Liver (tissue), 9 donors: ENCODE data around the gene MYO9B. TPM values are rescaled to one million over a fixed set of nuclear protein-coding genes. Genes with fewer than 3 reads are reported as not detected.

Experiments used
- DNase-seq: peaks from one replicate; pipeline ENCODE4 v3.0.0-alpha.2; 2017; ENCODE audit warnings: low spot score
- H3K27ac ChIP-seq, 2 donors: one replicate each; pipeline ENCODE4 v1.7.0; 2013; ENCODE audit warnings: inconsistent platforms in 2 of 2, low read length in 2 of 2, control low read depth in 1 of 2, low read depth in 1 of 2, mild to moderate bottlenecking in 1 of 2
- H3K27me3 ChIP-seq, 4 donors: one replicate each; pipeline versions ENCODE4 v1.6.1 to v1.7.0; 2013; ENCODE audit warnings: low read length in 3 of 4, inconsistent platforms in 1 of 4, mild to moderate bottlenecking in 1 of 4, moderate library complexity in 1 of 4; ENCODE audit not compliant: control insufficient read depth in 4 of 4, insufficient read depth in 4 of 4
- H3K36me3 ChIP-seq, 4 donors: one replicate each; pipeline versions ENCODE4 v1.6.1 to v1.7.0; 2013; ENCODE audit warnings: low read length in 3 of 4, mild to moderate bottlenecking in 3 of 4, low read depth in 1 of 4, moderate library complexity in 1 of 4; ENCODE audit not compliant: control insufficient read depth in 4 of 4, insufficient read depth in 3 of 4
- H3K4me1 ChIP-seq, 4 donors: one replicate each; pipeline versions ENCODE4 v1.6.1 to v1.7.0; 2013; ENCODE audit warnings: low read length in 3 of 4, mild to moderate bottlenecking in 3 of 4, moderate library complexity in 1 of 4; ENCODE audit not compliant: control insufficient read depth in 4 of 4, insufficient read depth in 4 of 4
- H3K4me3 ChIP-seq, 3 donors: one replicate each; pipeline versions ENCODE4 v1.6.1 to v1.7.0; 2013; ENCODE audit warnings: low read length in 3 of 3, control low read depth in 1 of 3, low read depth in 1 of 3, mild to moderate bottlenecking in 1 of 3
- H3K9ac ChIP-seq, 2 donors: one replicate each; pipeline ENCODE4 v1.7.0; 2013; ENCODE audit warnings: low read length in 2 of 2, mild to moderate bottlenecking in 2 of 2, moderate library complexity in 2 of 2, control low read depth in 1 of 2, low read depth in 1 of 2
- H3K9me3 ChIP-seq, 4 donors: one replicate each; pipeline versions ENCODE4 v1.6.1 to v1.7.0; 2013; ENCODE audit warnings: low read length in 3 of 4; ENCODE audit not compliant: control insufficient read depth in 4 of 4
- EGR1 ChIP-seq, 2 donors: IDR thresholded peaks; 2 replicates each; pipeline ENCODE4 v1.6.1; 2016 to 2018; ENCODE audit warnings: antibody characterized with exemption in 2 of 2, low read depth in 2 of 2
- FOXA1 ChIP-seq: IDR thresholded peaks from 2 replicates; pipeline ENCODE4 v1.6.1; 2016; ENCODE audit warnings: antibody characterized with exemption
- FOXA2 ChIP-seq: IDR thresholded peaks from 2 replicates; pipeline ENCODE4 v1.6.1; 2016; ENCODE audit warnings: antibody characterized with exemption
- GABPA ChIP-seq, 2 donors: IDR thresholded peaks in 1 of 2; conservative IDR thresholded peaks in 1 of 2; 2 replicates each; pipeline ENCODE4 v1.6.1; 2016; ENCODE audit warnings: antibody characterized with exemption in 2 of 2, mild to moderate bottlenecking in 1 of 2, moderate library complexity in 1 of 2
- HNF4A ChIP-seq, 2 donors: conservative IDR thresholded peaks; 2 replicates each; pipeline ENCODE4 v1.6.1; 2016; ENCODE audit warnings: antibody characterized with exemption in 2 of 2, mild to moderate bottlenecking in 2 of 2
- HNF4G ChIP-seq: IDR thresholded peaks from 2 replicates; pipeline ENCODE4 v1.6.1; 2016; ENCODE audit warnings: antibody characterized with exemption
- JUND ChIP-seq, 2 donors: IDR thresholded peaks; 2 replicates each; pipeline ENCODE4 v1.6.1; 2016; ENCODE audit warnings: antibody characterized with exemption in 2 of 2
- NR2F2 ChIP-seq: IDR thresholded peaks from 2 replicates; pipeline ENCODE4 v1.6.1; 2016; ENCODE audit warnings: antibody characterized with exemption
- RAD21 ChIP-seq, 2 donors: IDR thresholded peaks; 2 replicates each; pipeline ENCODE4 v1.6.1; 2016; ENCODE audit warnings: antibody characterized with exemption in 2 of 2, mild to moderate bottlenecking in 2 of 2
- RXRA ChIP-seq, 2 donors: IDR thresholded peaks; 2 replicates each; pipeline ENCODE4 v1.6.1; 2017 to 2018; ENCODE audit warnings: antibody characterized with exemption in 2 of 2, mild to moderate bottlenecking in 1 of 2
- SP1 ChIP-seq: IDR thresholded peaks from 2 replicates; pipeline ENCODE4 v1.6.1; 2018; ENCODE audit warnings: antibody characterized with exemption, mild to moderate bottlenecking
- TAF1 ChIP-seq: conservative IDR thresholded peaks from 2 replicates; pipeline ENCODE4 v1.6.1; 2016; ENCODE audit warnings: antibody characterized with exemption, mild to moderate bottlenecking
- YY1 ChIP-seq: IDR thresholded peaks from 2 replicates; pipeline ENCODE4 v1.6.1; 2016; ENCODE audit warnings: antibody characterized with exemption, mild to moderate bottlenecking
- WGBS: extraction: QIAGEN DNeasy Blood & Tissue Kit; methylation state at CpG from one replicate; pipeline ENCODE4 v1.1.7; 2013; 5-methylcytosine and 5-hydroxymethylcytosine counted together
- polyA plus RNA-seq, 2 donors: library from polyadenylated mRNA; stranded (reverse) in 1 of 2; unstranded in 1 of 2; fragments of 200-250 nt in 1 of 2; fragments of >200 nt in 1 of 2; fragmentation: Nextera tagmentation in 1 of 2; extraction: Ambion mirVana in 1 of 2; gene quantifications; one replicate each; pipeline versions ENCODE4 v1.2.1 to v1.2.3, GENCODE V29; 2013 to 2015
- total RNA-seq, 2 donors: library from RNA; depleted of rRNA; stranded (reverse); fragments of >200 nt; gene quantifications; one replicate each; pipeline ENCODE4 v1.2.3, GENCODE V29; 2014
- TF ChIP-seq, protein P1 (sequence below): IDR thresholded peaks from 2 replicates; pipeline ENCODE4 v1.6.1; 2016; ENCODE audit warnings: antibody characterized with exemption
- TF ChIP-seq, protein P2 (sequence below): fragments of 150-350 bp; IDR thresholded peaks from 2 replicates; pipeline ENCODE4 v1.5.1; 2017; ENCODE audit warnings: improper control_type of control experiment, low read depth, low read length; ENCODE audit not compliant: missing input control
- TF ChIP-seq, protein P3 (sequence below): IDR thresholded peaks from 2 replicates; pipeline ENCODE4 v1.6.1; 2016; ENCODE audit warnings: antibody characterized with exemption
- TF ChIP-seq, protein P4 (sequence below): IDR thresholded peaks from 2 replicates; pipeline ENCODE4 v1.6.1; 2016; ENCODE audit warnings: antibody characterized with exemption
- TF ChIP-seq, protein P5 (sequence below): IDR thresholded peaks from 2 replicates; pipeline ENCODE4 v1.6.1; 2016; ENCODE audit warnings: antibody characterized with exemption, mild to moderate bottlenecking
- donor health status: healthy.
- donor health status: healthy.
- donor health status: healthy.
- donor health status: healthy.
- donor health status: healthy.

Gene MYO9B
- total and polyA plus RNA-seq, 4 donors, result 9.1 to 32.5 (median 21.0) TPM

DNA sequence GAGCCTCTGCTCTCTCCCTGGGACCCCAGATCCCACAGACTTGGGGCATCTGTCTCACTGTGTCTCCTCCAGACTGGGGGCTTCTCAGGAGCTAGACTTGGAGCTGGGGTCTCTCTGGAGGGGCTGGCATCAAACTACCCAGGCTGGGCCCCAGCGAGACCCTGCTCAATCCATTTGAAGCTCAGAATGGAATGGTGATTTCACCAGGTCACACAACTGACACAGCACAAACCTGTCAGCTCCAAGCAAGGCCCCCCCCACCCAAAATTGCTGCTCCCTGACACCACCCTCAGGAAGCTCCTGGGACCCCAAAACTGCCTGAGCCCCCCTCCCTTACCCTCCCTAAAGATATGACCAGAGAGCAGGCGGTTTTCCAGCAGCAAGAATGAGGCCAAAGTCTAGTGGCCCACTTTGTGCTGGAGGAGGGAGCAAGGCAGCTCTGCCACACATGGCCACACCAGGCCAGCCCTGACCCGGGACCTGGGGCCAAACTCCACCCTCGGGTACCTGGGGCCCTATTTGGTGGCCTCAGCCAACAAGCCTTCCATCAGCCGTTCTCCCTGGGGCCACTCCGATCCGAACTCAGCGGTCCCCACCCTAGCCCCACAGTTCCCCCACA lies 167.7 kb downstream of the MYO9B start:
- TF ChIP-seq HNF4G (peak; percentile 94), RXRA (IDR thresholded peaks at IDR 0.05) (peak; percentile 86 to 87), NR2F2 (no peak), SP1 (peak; percentile 88), TAF1 (peak; percentile 24), FOXA2 (no peak), JUND (IDR thresholded peaks at IDR 0.05) (peak in 1 of 2 donors; percentile 32), EGR1 (IDR thresholded peaks at IDR 0.05; ENCODE audit: low read depth in 2 of 2) (no peak), RAD21 (IDR thresholded peaks at IDR 0.05) (peak in 1 of 2 donors; percentile 26), HNF4A (conservative IDR thresholded peaks at IDR 0.05) (peak; percentile 96 to 97), FOXA1 (no peak), YY1 (peak; percentile 58), GABPA (IDR thresholded peaks at IDR 0.05 in 1 of 2, conservative IDR thresholded peaks at IDR 0.05 in 1 of 2) (no peak)
- TF ChIP-seq, protein P1, sequence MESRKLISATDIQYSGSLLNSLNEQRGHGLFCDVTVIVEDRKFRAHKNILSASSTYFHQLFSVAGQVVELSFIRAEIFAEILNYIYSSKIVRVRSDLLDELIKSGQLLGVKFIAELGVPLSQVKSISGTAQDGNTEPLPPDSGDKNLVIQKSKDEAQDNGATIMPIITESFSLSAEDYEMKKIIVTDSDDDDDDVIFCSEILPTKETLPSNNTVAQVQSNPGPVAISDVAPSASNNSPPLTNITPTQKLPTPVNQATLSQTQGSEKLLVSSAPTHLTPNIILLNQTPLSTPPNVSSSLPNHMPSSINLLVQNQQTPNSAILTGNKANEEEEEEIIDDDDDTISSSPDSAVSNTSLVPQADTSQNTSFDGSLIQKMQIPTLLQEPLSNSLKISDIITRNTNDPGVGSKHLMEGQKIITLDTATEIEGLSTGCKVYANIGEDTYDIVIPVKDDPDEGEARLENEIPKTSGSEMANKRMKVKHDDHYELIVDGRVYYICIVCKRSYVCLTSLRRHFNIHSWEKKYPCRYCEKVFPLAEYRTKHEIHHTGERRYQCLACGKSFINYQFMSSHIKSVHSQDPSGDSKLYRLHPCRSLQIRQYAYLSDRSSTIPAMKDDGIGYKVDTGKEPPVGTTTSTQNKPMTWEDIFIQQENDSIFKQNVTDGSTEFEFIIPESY, result peak; percentile 23
- TF ChIP-seq, protein P2, sequence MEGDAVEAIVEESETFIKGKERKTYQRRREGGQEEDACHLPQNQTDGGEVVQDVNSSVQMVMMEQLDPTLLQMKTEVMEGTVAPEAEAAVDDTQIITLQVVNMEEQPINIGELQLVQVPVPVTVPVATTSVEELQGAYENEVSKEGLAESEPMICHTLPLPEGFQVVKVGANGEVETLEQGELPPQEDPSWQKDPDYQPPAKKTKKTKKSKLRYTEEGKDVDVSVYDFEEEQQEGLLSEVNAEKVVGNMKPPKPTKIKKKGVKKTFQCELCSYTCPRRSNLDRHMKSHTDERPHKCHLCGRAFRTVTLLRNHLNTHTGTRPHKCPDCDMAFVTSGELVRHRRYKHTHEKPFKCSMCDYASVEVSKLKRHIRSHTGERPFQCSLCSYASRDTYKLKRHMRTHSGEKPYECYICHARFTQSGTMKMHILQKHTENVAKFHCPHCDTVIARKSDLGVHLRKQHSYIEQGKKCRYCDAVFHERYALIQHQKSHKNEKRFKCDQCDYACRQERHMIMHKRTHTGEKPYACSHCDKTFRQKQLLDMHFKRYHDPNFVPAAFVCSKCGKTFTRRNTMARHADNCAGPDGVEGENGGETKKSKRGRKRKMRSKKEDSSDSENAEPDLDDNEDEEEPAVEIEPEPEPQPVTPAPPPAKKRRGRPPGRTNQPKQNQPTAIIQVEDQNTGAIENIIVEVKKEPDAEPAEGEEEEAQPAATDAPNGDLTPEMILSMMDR, result no peak
- TF ChIP-seq, protein P3, sequence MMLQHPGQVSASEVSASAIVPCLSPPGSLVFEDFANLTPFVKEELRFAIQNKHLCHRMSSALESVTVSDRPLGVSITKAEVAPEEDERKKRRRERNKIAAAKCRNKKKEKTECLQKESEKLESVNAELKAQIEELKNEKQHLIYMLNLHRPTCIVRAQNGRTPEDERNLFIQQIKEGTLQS, result no peak
- TF ChIP-seq, protein P4, sequence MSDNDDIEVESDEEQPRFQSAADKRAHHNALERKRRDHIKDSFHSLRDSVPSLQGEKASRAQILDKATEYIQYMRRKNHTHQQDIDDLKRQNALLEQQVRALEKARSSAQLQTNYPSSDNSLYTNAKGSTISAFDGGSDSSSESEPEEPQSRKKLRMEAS, result peak; percentile 43
- TF ChIP-seq, protein P5, sequence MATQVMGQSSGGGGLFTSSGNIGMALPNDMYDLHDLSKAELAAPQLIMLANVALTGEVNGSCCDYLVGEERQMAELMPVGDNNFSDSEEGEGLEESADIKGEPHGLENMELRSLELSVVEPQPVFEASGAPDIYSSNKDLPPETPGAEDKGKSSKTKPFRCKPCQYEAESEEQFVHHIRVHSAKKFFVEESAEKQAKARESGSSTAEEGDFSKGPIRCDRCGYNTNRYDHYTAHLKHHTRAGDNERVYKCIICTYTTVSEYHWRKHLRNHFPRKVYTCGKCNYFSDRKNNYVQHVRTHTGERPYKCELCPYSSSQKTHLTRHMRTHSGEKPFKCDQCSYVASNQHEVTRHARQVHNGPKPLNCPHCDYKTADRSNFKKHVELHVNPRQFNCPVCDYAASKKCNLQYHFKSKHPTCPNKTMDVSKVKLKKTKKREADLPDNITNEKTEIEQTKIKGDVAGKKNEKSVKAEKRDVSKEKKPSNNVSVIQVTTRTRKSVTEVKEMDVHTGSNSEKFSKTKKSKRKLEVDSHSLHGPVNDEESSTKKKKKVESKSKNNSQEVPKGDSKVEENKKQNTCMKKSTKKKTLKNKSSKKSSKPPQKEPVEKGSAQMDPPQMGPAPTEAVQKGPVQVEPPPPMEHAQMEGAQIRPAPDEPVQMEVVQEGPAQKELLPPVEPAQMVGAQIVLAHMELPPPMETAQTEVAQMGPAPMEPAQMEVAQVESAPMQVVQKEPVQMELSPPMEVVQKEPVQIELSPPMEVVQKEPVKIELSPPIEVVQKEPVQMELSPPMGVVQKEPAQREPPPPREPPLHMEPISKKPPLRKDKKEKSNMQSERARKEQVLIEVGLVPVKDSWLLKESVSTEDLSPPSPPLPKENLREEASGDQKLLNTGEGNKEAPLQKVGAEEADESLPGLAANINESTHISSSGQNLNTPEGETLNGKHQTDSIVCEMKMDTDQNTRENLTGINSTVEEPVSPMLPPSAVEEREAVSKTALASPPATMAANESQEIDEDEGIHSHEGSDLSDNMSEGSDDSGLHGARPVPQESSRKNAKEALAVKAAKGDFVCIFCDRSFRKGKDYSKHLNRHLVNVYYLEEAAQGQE, result peak; percentile 23
- peaks cover 19 to 70% (median 65%) of the 10 kb centered on the region in 4 donors for H3K4me1 ChIP-seq
- peak overlapping the region; percentile 75 to 89 (median 88) for H3K4me3 ChIP-seq
- H3K27me3 ChIP-seq, result no peaks in the 10 kb centered on the region
- DNase-seq, result no peak
- 21% methylated on average over 8 of the region's 8 CpGs for WGBS
- H3K9ac ChIP-seq, result peak overlapping the region; percentile 64 to 69
- peaks cover under 1 to 2% (median under 1%) of the 10 kb centered on the region in 4 donors for H3K36me3 ChIP-seq
- H3K27ac ChIP-seq, result peak overlapping the region; percentile 81
- H3K9me3 ChIP-seq, result no peaks in the 10 kb centered on the region
